HCT116 (cell line): ENCODE measurements around the gene ZNRF3. TPM values are rescaled to one million over a fixed set of nuclear protein-coding genes. Genes with fewer than 3 reads are reported as not detected.

Experiments used
- ATAC-seq: fragments of 200-7000 bp; cut with Tn5 transposase; 2 replicates; pipeline ENCODE4 v1.9.1; 2020; ENCODE audit warnings: mild to moderate bottlenecking, moderate library complexity
- BruUV-seq: library from RNA; stranded (reverse); fragments of 400-500 nt; replicated peaks from 2 replicates; lab custom pipeline; 2021; lab: Mats Ljungman, UMichigan
- CTCF ChIA-PET: fragments of 300-600 bp; sonication (Branson Sonifier 250); formaldehyde crosslinking; loops from one replicate; lab custom pipeline; 2021; ENCODE audit warnings: antibody characterized with exemption; lab: Charles Lee
- POLR2A ChIA-PET: fragments of 300-600, 350-600 bp; sonication (Branson Sonifier 250); formaldehyde crosslinking; loops from one replicate; lab custom pipeline; 2021; ENCODE audit warnings: antibody characterized with exemption; lab: Charles Lee
- RAD21 ChIA-PET, 2 experiments: fragments of 300-600 bp; sonication (Branson Sonifier 250); formaldehyde crosslinking; loops; one replicate each; lab custom pipeline; 2023; ENCODE audit warnings: low total read pairs in 2 of 2; ENCODE audit not compliant: uncharacterized antibody in 2 of 2, unreplicated experiment in 2 of 2, low non-redundant PET in 1 of 2; lab: Charles Lee
- DNase-seq: peaks from one replicate; pipeline ENCODE4 v3.0.0-alpha.2; 2010; ENCODE audit warnings: low read depth, low spot score
- H2AFZ ChIP-seq: fragments of 200-600 bp; shearing (Covaris generic), sonication (generic); 2 replicates; pipeline ENCODE4 v1.6.1; 2017; ENCODE audit warnings: low read depth, mixed run types, mixed read lengths, antibody characterized with exemption, low read length; ENCODE audit not compliant: poor library complexity, severe bottlenecking
- H3K27ac ChIP-seq: 2 replicates; pipeline ENCODE4 v1.5.1; 2012; ENCODE audit warnings: low read depth, low read length
- H3K27me3 ChIP-seq: fragments of 200-600 bp; sonication (generic); 2 replicates; pipeline ENCODE4 v1.6.1; 2016; ENCODE audit warnings: mixed run types, low read length, mixed read lengths; ENCODE audit not compliant: insufficient read depth
- H3K36me3 ChIP-seq, 2 experiments: fragments of 200-500 bp in 1 of 2; fragments of 200-600 bp in 1 of 2; sonication (Bioruptor generic) in 1 of 2; sonication (generic) in 1 of 2; 2 replicates each; pipeline versions ENCODE4 v1.5.1 to v1.6.1; 2014 to 2016; ENCODE audit warnings: low read length in 2 of 2, inconsistent platforms in 1 of 2, mixed read lengths in 1 of 2, mixed run types in 1 of 2; ENCODE audit not compliant: insufficient read depth in 2 of 2, control insufficient read depth in 1 of 2
- H3K4me1 ChIP-seq, 2 experiments: fragments of 200-600 bp in 1 of 2; sonication (generic) in 1 of 2; 2 replicates each; pipeline versions ENCODE4 v1.5.1 to v1.6.1; 2012 to 2017; ENCODE audit warnings: low read length in 2 of 2, inconsistent platforms in 1 of 2, mild to moderate bottlenecking in 1 of 2, mixed read lengths in 1 of 2, mixed run types in 1 of 2, moderate library complexity in 1 of 2; ENCODE audit not compliant: insufficient read depth in 2 of 2, control insufficient read depth in 1 of 2
- H3K4me2 ChIP-seq: fragments of 200-600 bp; sonication (generic); 2 replicates; pipeline ENCODE4 v1.6.1; 2017; ENCODE audit warnings: mixed run types, low read length, mixed read lengths
- H3K4me3 ChIP-seq, 2 experiments: fragments of 200-600 bp in 1 of 2; sonication (generic) in 1 of 2; replicated peaks in 1 of 2; 2 replicates each; pipeline ENCODE4 v1.5.1; 2011 to 2016; ENCODE audit warnings: low read length in 2 of 2, control low read depth in 1 of 2, low read depth in 1 of 2, mild to moderate bottlenecking in 1 of 2, mixed read lengths in 1 of 2, mixed run types in 1 of 2
- H3K79me2 ChIP-seq: fragments of 200-600 bp; sonication (generic); 2 replicates; pipeline ENCODE4 v1.6.1; 2017; ENCODE audit warnings: mild to moderate bottlenecking, mixed run types, low read length, moderate library complexity, mixed read lengths; ENCODE audit not compliant: insufficient read depth
- H3K9ac ChIP-seq: fragments of 200-600 bp; sonication (generic); 2 replicates; pipeline ENCODE4 v1.6.1; 2016; ENCODE audit warnings: low read length, mixed read lengths
- H3K9me2 ChIP-seq: fragments of 200-600 bp; sonication (generic), shearing (Covaris generic); 2 replicates; pipeline ENCODE4 v1.6.1; 2017; ENCODE audit warnings: mixed run types, mild to moderate bottlenecking, moderate library complexity; ENCODE audit not compliant: insufficient read depth
- H3K9me3 ChIP-seq, 2 experiments: fragments of 200-500 bp in 1 of 2; fragments of 200-600 bp in 1 of 2; sonication (Bioruptor generic) in 1 of 2; sonication (generic) in 1 of 2; 2 replicates each; pipeline ENCODE4 v1.6.1; 2014 to 2017; ENCODE audit warnings: low read length in 2 of 2, mixed read lengths in 2 of 2, inconsistent platforms in 1 of 2, low read depth in 1 of 2, mild to moderate bottlenecking in 1 of 2, mixed run types in 1 of 2, moderate library complexity in 1 of 2; ENCODE audit not compliant: control insufficient read depth in 1 of 2, insufficient read depth in 1 of 2
- H4K20me1 ChIP-seq: fragments of 200-600 bp; sonication (generic), shearing (Covaris generic); 2 replicates; pipeline ENCODE4 v1.6.1; 2017; ENCODE audit warnings: mixed run types, mild to moderate bottlenecking, moderate library complexity; ENCODE audit not compliant: insufficient read depth
- CEBPB ChIP-seq: IDR thresholded peaks from 2 replicates; pipeline ENCODE4 v1.6.1; 2012; ENCODE audit warnings: low read depth
- ELF1 ChIP-seq: IDR thresholded peaks from 2 replicates; pipeline ENCODE4 v1.6.1; 2012; ENCODE audit warnings: low read depth, borderline replicate concordance
- EZH2 ChIP-seq: fragments of 200-600 bp; sonication (generic); IDR thresholded peaks from 2 replicates; pipeline ENCODE4 v1.6.1; 2017; ENCODE audit warnings: antibody characterized with exemption, mixed run types
- EZH2phosphoT487 ChIP-seq: fragments of 200-600 bp; IDR thresholded peaks from 2 replicates; pipeline ENCODE4 v1.6.1; 2018; ENCODE audit warnings: antibody characterized with exemption, borderline replicate concordance
- FOSL1 ChIP-seq: IDR thresholded peaks from 2 replicates; pipeline ENCODE4 v1.6.1; 2012; ENCODE audit warnings: low read depth
- POLR2A ChIP-seq: IDR thresholded peaks from 2 replicates; pipeline ENCODE4 v1.7.0; 2011; ENCODE audit warnings: borderline replicate concordance; ENCODE audit not compliant: insufficient read depth, insufficient read length; ENCODE audit errors: extremely low read depth
- RAD21 ChIP-seq: IDR thresholded peaks from 2 replicates; pipeline ENCODE4 v1.6.1; 2012; ENCODE audit warnings: low read depth, mild to moderate bottlenecking
- SIN3A ChIP-seq: IDR thresholded peaks from 2 replicates; pipeline ENCODE4 v1.6.1; 2012; ENCODE audit warnings: low read depth
- SP1 ChIP-seq: IDR thresholded peaks from 2 replicates; pipeline ENCODE4 v1.6.1; 2012; ENCODE audit warnings: low read depth
- SRF ChIP-seq: IDR thresholded peaks from 2 replicates; pipeline ENCODE4 v1.6.1; 2012; ENCODE audit warnings: low read depth
- TCF7L2 ChIP-seq: IDR thresholded peaks from 2 replicates; pipeline ENCODE4 v1.7.0; 2011; ENCODE audit warnings: borderline replicate concordance, inconsistent platforms; ENCODE audit not compliant: insufficient read depth, insufficient read length; ENCODE audit errors: extremely low read depth
- YY1 ChIP-seq: IDR thresholded peaks from 2 replicates; pipeline ENCODE4 v1.6.1; 2011; ENCODE audit warnings: low read length, low read depth, moderate library complexity, mild to moderate bottlenecking; ENCODE audit not compliant: insufficient replicate concordance; ENCODE audit errors: extremely low read depth
- ZFX ChIP-seq: fragments of 450-650 bp; IDR thresholded peaks from 2 replicates; pipeline ENCODE4 v1.6.1; 2017
- intact Hi-C: fragments of 100-400 bp; cut with micrococcal nuclease; formaldehyde crosslinking; loops from 2 replicates; pipeline ENCODE4 v1.10.0; 2022
- total RNA-seq: library from RNA; stranded (reverse); gene quantifications from one replicate; pipeline ENCODE4 v1.2.1, GENCODE V29; 2021; ENCODE audit not compliant: unreplicated experiment
- TF ChIP-seq, protein P1 (sequence below): IDR thresholded peaks from 2 replicates; pipeline ENCODE4 v1.6.1; 2012
- TF ChIP-seq, protein P2 (sequence below), 3 experiments: fragments of 200-600 bp in 1 of 3; sonication (generic) in 1 of 3; IDR thresholded peaks in 2 of 3; conservative IDR thresholded peaks in 1 of 3; 2 replicates each; pipeline ENCODE4 v1.5.1; 2012 to 2017; ENCODE audit warnings: low read depth in 2 of 3, low read length in 2 of 3, antibody characterized with exemption in 1 of 3, borderline replicate concordance in 1 of 3, control low read depth in 1 of 3, mild to moderate bottlenecking in 1 of 3, mixed read lengths in 1 of 3, mixed run types in 1 of 3, moderate library complexity in 1 of 3; ENCODE audit not compliant: insufficient read depth in 1 of 3
- TF ChIP-seq, protein P3 (sequence below): IDR thresholded peaks from 2 replicates; pipeline ENCODE4 v1.6.1; 2012
- TF ChIP-seq, protein P4 (sequence below): IDR thresholded peaks from 2 replicates; pipeline ENCODE4 v1.6.1; 2012; ENCODE audit warnings: low read depth

The ZNRF3 gene
- total RNA-seq, 1 experiment from 2014 or later = 12.2 TPM

DNA sequence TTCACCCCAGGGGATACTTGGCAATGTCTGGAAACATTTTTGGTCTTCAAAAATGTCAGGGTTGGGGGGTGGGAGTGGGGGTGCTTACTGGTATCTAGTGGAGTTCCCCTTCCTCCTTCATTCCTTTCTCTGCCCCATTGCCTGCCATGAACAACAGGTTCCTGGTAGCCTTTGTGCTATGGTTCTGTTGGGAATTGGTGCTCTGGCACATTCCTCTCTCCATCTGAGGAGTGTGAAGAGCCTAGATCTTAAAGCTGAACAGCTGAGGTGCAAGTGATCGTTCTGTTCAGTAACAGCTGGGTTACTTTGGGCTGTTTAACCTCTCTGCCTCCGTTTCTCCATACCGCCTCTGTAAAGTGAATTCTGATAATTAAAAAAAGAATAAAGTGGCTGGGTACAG is 114.0 kb downstream of the ZNRF3 start:
- intact Hi-C loops = no loop called here
- RAD21 ChIA-PET = no interaction called here

More for the DNA sequence above, 114.0 kb downstream of the ZNRF3 start:
- no peaks in the 10 kb centered on the region for H3K36me3 ChIP-seq
- H3K27me3 ChIP-seq = no peaks in the 10 kb centered on the region
- DNase-seq (no peak), ATAC-seq (no peak)
- no peak overlapping the region for H3K4me2 ChIP-seq
- H3K4me3 ChIP-seq = no peak overlapping the region
- peaks cover 15 to 22% of the 10 kb centered on the region in 2 experiments for H3K4me1 ChIP-seq
- H3K9me2 ChIP-seq = no peaks in the 10 kb centered on the region
- TF ChIP-seq, protein P1, sequence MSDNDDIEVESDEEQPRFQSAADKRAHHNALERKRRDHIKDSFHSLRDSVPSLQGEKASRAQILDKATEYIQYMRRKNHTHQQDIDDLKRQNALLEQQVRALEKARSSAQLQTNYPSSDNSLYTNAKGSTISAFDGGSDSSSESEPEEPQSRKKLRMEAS = no peak
- no peak for TF ChIP-seq SRF
- TF ChIP-seq RAD21 = no peak
- TF ChIP-seq POLR2A = no peak
- TF ChIP-seq YY1 = no peak
- no peak for TF ChIP-seq CEBPB
- no peak for TF ChIP-seq FOSL1
- no peak for TF ChIP-seq ZFX
- TF ChIP-seq, protein P2, sequence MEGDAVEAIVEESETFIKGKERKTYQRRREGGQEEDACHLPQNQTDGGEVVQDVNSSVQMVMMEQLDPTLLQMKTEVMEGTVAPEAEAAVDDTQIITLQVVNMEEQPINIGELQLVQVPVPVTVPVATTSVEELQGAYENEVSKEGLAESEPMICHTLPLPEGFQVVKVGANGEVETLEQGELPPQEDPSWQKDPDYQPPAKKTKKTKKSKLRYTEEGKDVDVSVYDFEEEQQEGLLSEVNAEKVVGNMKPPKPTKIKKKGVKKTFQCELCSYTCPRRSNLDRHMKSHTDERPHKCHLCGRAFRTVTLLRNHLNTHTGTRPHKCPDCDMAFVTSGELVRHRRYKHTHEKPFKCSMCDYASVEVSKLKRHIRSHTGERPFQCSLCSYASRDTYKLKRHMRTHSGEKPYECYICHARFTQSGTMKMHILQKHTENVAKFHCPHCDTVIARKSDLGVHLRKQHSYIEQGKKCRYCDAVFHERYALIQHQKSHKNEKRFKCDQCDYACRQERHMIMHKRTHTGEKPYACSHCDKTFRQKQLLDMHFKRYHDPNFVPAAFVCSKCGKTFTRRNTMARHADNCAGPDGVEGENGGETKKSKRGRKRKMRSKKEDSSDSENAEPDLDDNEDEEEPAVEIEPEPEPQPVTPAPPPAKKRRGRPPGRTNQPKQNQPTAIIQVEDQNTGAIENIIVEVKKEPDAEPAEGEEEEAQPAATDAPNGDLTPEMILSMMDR (IDR thresholded peaks at IDR 0.05 in 2 of 3, conservative IDR thresholded peaks at IDR 0.05 in 1 of 3; ENCODE audit: borderline replicate concordance in 1 of 3, insufficient read depth in 1 of 3, low read depth in 2 of 3, low read length in 2 of 3) = no peak
- TF ChIP-seq EZH2 = no peak
- TF ChIP-seq, protein P3, sequence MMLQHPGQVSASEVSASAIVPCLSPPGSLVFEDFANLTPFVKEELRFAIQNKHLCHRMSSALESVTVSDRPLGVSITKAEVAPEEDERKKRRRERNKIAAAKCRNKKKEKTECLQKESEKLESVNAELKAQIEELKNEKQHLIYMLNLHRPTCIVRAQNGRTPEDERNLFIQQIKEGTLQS = no peak
- no peak for TF ChIP-seq SP1
- no peak for TF ChIP-seq TCF7L2
- TF ChIP-seq EZH2phosphoT487 = no peak
- TF ChIP-seq ELF1 = no peak
- TF ChIP-seq SIN3A = no peak
- TF ChIP-seq, protein P4, sequence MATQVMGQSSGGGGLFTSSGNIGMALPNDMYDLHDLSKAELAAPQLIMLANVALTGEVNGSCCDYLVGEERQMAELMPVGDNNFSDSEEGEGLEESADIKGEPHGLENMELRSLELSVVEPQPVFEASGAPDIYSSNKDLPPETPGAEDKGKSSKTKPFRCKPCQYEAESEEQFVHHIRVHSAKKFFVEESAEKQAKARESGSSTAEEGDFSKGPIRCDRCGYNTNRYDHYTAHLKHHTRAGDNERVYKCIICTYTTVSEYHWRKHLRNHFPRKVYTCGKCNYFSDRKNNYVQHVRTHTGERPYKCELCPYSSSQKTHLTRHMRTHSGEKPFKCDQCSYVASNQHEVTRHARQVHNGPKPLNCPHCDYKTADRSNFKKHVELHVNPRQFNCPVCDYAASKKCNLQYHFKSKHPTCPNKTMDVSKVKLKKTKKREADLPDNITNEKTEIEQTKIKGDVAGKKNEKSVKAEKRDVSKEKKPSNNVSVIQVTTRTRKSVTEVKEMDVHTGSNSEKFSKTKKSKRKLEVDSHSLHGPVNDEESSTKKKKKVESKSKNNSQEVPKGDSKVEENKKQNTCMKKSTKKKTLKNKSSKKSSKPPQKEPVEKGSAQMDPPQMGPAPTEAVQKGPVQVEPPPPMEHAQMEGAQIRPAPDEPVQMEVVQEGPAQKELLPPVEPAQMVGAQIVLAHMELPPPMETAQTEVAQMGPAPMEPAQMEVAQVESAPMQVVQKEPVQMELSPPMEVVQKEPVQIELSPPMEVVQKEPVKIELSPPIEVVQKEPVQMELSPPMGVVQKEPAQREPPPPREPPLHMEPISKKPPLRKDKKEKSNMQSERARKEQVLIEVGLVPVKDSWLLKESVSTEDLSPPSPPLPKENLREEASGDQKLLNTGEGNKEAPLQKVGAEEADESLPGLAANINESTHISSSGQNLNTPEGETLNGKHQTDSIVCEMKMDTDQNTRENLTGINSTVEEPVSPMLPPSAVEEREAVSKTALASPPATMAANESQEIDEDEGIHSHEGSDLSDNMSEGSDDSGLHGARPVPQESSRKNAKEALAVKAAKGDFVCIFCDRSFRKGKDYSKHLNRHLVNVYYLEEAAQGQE = no peak
- no peak overlapping the region for H3K9ac ChIP-seq
- no peaks in the 10 kb centered on the region for H3K9me3 ChIP-seq
- no TSS peak for BruUV-seq
- CTCF ChIA-PET = no interaction called here
- H3K79me2 ChIP-seq = peaks cover 11% of the 10 kb centered on the region
- POLR2A ChIA-PET = no interaction called here
- no peak overlapping the region for H3K27ac ChIP-seq
- H4K20me1 ChIP-seq = no peaks in the 10 kb centered on the region
- H2AFZ ChIP-seq = no peak overlapping the region
